ENCODE measurements around the gene BZW2. TPM values are rescaled to one million over a fixed set of nuclear protein-coding genes. Genes with fewer than 3 reads are reported as not detected.
A peak's percentile ranks its signal among the peaks of the same experiment; 100 is the strongest.

Gene BZW2
- total RNA-seq, 1 donor from 2014 or later, result 91.4 TPM

GRCh38 chr7:16647435-16647960 is 1.5 kb downstream of the BZW2 start:
- no peak for TF ChIP-seq CTCF (IDR thresholded peaks at IDR 0.05; ENCODE audit: insufficient read depth, low read length, severe bottlenecking)
- no peaks in the 10 kb centered on the region for H3K27me3 ChIP-seq (ENCODE audit: control insufficient read depth, insufficient read depth, low read length)
- H3K36me3 ChIP-seq (ENCODE audit: control insufficient read depth, insufficient read depth, low read length), result no peaks in the 10 kb centered on the region
- no peak for DNase-seq (ENCODE audit: low read depth)
- H3K4me3 ChIP-seq (ENCODE audit: low read depth, low read length), result peak overlapping the region; percentile 91
- no peak for FAIRE-seq

- FAIRE-seq, result no peak
- TF ChIP-seq CTCF (IDR thresholded peaks at IDR 0.05; ENCODE audit: insufficient read depth, low read length, severe bottlenecking), result no peak
- Histone ChIP-seq H3K36me3 (ENCODE audit: control insufficient read depth, insufficient read depth, low read length) (no peaks in the 10 kb centered on the region), H3K4me3 (ENCODE audit: low read depth, low read length) (no peak overlapping the region), H3K27me3 (ENCODE audit: control insufficient read depth, insufficient read depth, low read length) (no peaks in the 10 kb centered on the region)
- DNase-seq (ENCODE audit: low read depth), result no peak
These were observed 2.6 kb downstream of the BZW2 start for GRCh38 chr7:16648551-16648950.

GRCh38 chr7:16649196-16649595 is 3.2 kb downstream of the BZW2 start:
- H3K27me3 ChIP-seq (ENCODE audit: control insufficient read depth, insufficient read depth, low read length), result no peaks in the 10 kb centered on the region
- no peaks in the 10 kb centered on the region for H3K36me3 ChIP-seq (ENCODE audit: control insufficient read depth, insufficient read depth, low read length)
- no peak for TF ChIP-seq CTCF (IDR thresholded peaks at IDR 0.05; ENCODE audit: insufficient read depth, low read length, severe bottlenecking)
- no peak overlapping the region for H3K4me3 ChIP-seq (ENCODE audit: low read depth, low read length)
- DNase-seq (ENCODE audit: low read depth) (peak; percentile 67), FAIRE-seq (no peak)

- DNase-seq (ENCODE audit: low read depth) (peak; percentile 84), FAIRE-seq (no peak)
- Histone ChIP-seq H3K36me3 (ENCODE audit: control insufficient read depth, insufficient read depth, low read length) (no peaks in the 10 kb centered on the region), H3K27me3 (ENCODE audit: control insufficient read depth, insufficient read depth, low read length) (no peaks in the 10 kb centered on the region), H3K4me3 (ENCODE audit: low read depth, low read length) (no peak overlapping the region)
- TF ChIP-seq CTCF (IDR thresholded peaks at IDR 0.05; ENCODE audit: insufficient read depth, low read length, severe bottlenecking), result no peak
These were observed 4.3 kb downstream of the BZW2 start for GRCh38 chr7:16650266-16650665.

DNA sequence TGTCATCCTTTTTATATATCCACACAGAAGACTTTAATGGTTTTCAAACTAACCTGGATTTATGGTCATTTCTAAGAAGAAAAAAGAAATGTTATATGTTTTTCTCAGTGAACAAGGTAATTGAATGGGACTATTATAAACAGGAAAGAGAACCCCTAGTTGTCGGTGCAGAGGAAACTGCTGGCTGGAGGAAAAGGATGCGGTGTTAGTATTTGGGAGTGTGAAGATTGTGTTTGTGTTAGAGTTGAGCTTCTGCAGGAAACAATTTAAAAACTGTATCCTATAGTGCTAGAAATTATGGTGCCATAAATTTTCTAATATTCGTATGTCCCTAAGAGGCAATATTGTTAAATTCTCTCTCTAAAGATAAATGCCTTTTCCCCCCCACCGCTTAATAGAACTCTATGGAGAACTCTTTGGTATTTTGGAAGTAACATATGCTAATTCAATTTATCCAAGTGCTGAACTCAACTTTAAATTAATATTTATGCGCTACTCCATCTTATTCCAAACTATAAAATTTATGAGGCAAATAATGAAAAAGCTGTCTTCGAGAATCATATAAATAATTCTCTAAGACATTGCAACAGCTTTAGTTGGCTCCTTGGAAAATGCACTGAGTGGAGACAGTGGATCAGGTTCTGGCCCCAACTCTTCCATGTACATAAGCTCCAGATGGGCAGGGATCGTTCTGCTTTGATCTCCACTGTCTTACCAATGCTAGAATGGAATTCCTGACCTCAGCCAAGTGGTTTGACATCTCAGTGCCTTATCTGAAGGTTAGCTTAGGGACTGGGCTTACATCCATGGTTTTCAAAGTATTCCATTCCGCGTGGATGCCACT is 5.6 kb downstream of the BZW2 start:
- Histone ChIP-seq H3K36me3 (ENCODE audit: control insufficient read depth, insufficient read depth, low read length) (no peaks in the 10 kb centered on the region), H3K4me3 (ENCODE audit: low read depth, low read length) (no peak overlapping the region)
- DNase-seq (ENCODE audit: low read depth), result no peak

More for the DNA sequence above, 5.6 kb downstream of the BZW2 start:
- H3K27me3 ChIP-seq (ENCODE audit: control insufficient read depth, insufficient read depth, low read length), result no peaks in the 10 kb centered on the region
- FAIRE-seq, result no peak
- no peak for TF ChIP-seq CTCF (IDR thresholded peaks at IDR 0.05; ENCODE audit: insufficient read depth, low read length, severe bottlenecking)

All from bronchial epithelial cell (primary cell).